K562 (cell line): ENCODE measurements around the gene RECK. TPM values are rescaled to one million over a fixed set of nuclear protein-coding genes. Genes with fewer than 3 reads are reported as not detected.

ENCODE experiments used
- ATAC-seq: fragments of 200-7000 bp; cut with Tn5 transposase; 3 replicates; pipeline ENCODE4 v1.9.1; 2020; ENCODE audit warnings: moderate library complexity
- BruUV-seq: library from RNA; stranded (reverse); fragments of 400-500 nt; replicated peaks from 2 replicates; lab custom pipeline; 2021; lab: Mats Ljungman, UMichigan
- CTCF ChIA-PET: fragments of 300-600 bp; formaldehyde crosslinking; extraction: SDS; loops from one replicate; lab custom pipeline; 2021; ENCODE audit warnings: low intra/inter-chr PET ratio; lab: Yijun Ruan, JAX
- POLR2A ChIA-PET: fragments of 300-600, 350-650 bp; sonication (Branson Sonifier 250); formaldehyde crosslinking; extraction: SDS; loops from one replicate; lab custom pipeline; 2021; ENCODE audit warnings: antibody characterized with exemption, inconsistent platforms; lab: Yijun Ruan, JAX
- DNase-seq, 4 experiments: peaks; one replicate each; pipeline versions ENCODE4 v3.0.0 to v3.0.0-alpha.2; 2011 to 2018; ENCODE audit warnings: low spot score in 3 of 4, mixed read lengths in 3 of 4; ENCODE audit errors: extremely low read depth in 1 of 4
- FAIRE-seq: peaks from 2 replicates; lab custom pipeline; 2011; peaks lifted over from hg19 to GRCh38; lab: Jason Lieb, UNC
- H2AFZ ChIP-seq: 2 replicates; pipeline ENCODE4 v1.6.0; 2011; ENCODE audit warnings: low read depth, low read length, control low read depth, inconsistent platforms
- H3K27ac ChIP-seq: fragments of 200-600 bp; 3 replicates; pipeline ENCODE4 v1.8.0; 2011; ENCODE audit warnings: low read depth, mild to moderate bottlenecking, control low read depth, inconsistent platforms, low read length, moderate library complexity, mixed read lengths; ENCODE audit errors: extremely low read depth
- H3K27me3 ChIP-seq, 2 experiments: fragments of 300-600 bp in 1 of 2; 2 replicates in 1 of 2; 3 replicates in 1 of 2; pipeline versions ENCODE4 v1.6.0 to v1.8.0; 2011; ENCODE audit warnings: inconsistent platforms in 2 of 2, low read length in 2 of 2, mild to moderate bottlenecking in 1 of 2, mixed read lengths in 1 of 2, moderate library complexity in 1 of 2; ENCODE audit not compliant: control insufficient read depth in 2 of 2, insufficient read depth in 2 of 2
- H3K36me3 ChIP-seq: fragments of 300-600 bp; 3 replicates; pipeline ENCODE4 v1.8.0; 2011; ENCODE audit warnings: mild to moderate bottlenecking, low read length, inconsistent platforms; ENCODE audit not compliant: control insufficient read depth, insufficient read depth
- H3K4me1 ChIP-seq, 2 experiments: fragments of 200-600 bp in 1 of 2; replicated peaks in 1 of 2; 2 replicates in 1 of 2; 3 replicates in 1 of 2; pipeline versions ENCODE4 v1.5.1 to v1.8.0; 2011; ENCODE audit warnings: inconsistent platforms in 2 of 2, low read length in 2 of 2, mild to moderate bottlenecking in 1 of 2, mixed read lengths in 1 of 2, moderate library complexity in 1 of 2; ENCODE audit not compliant: control insufficient read depth in 2 of 2, insufficient read depth in 2 of 2
- H3K4me2 ChIP-seq: 2 replicates; pipeline ENCODE4 v1.6.1; 2011; ENCODE audit warnings: low read length, control low read depth, inconsistent platforms, mixed read lengths; ENCODE audit not compliant: insufficient read depth
- H3K4me3 ChIP-seq: fragments of 200-600 bp; sonication (generic), shearing (Covaris generic); 2 replicates; pipeline ENCODE4 v1.5.1; 2016; ENCODE audit warnings: control low read depth, inconsistent platforms
- H3K79me2 ChIP-seq: fragments of 200-600 bp; 3 replicates; pipeline ENCODE4 v1.8.0; 2011; ENCODE audit warnings: low read length, inconsistent platforms; ENCODE audit not compliant: control insufficient read depth, insufficient read depth
- H3K9ac ChIP-seq, 2 experiments: 2 replicates each; pipeline versions ENCODE4 v1.6.0 to v1.6.1; 2011; ENCODE audit warnings: low read depth in 2 of 2, low read length in 2 of 2, control low read depth in 1 of 2, inconsistent platforms in 1 of 2, mild to moderate bottlenecking in 1 of 2, mixed read lengths in 1 of 2; ENCODE audit not compliant: insufficient read depth in 1 of 2
- H3K9me1 ChIP-seq: one replicate; pipeline ENCODE4 v1.6.0; 2011; ENCODE audit warnings: inconsistent platforms, mild to moderate bottlenecking, low read length, moderate library complexity; ENCODE audit not compliant: control insufficient read depth, insufficient read depth
- H3K9me3 ChIP-seq: replicated peaks from 2 replicates; pipeline ENCODE4 v1.5.1; 2011; ENCODE audit warnings: low read depth, low read length, inconsistent platforms; ENCODE audit not compliant: control insufficient read depth, insufficient read depth
- H4K20me1 ChIP-seq: replicated peaks from 2 replicates; pipeline ENCODE4 v1.6.1; 2011; ENCODE audit warnings: low read length, inconsistent platforms, mixed read lengths; ENCODE audit not compliant: control insufficient read depth, insufficient read depth
- ARID2 ChIP-seq: fragments of 450-650 bp; IDR thresholded peaks from 2 replicates; pipeline ENCODE4 v1.6.1; 2017; ENCODE audit warnings: antibody characterized with exemption, mild to moderate bottlenecking
- ATF3 ChIP-seq, 2 experiments: fragments of 450-650 bp in 1 of 2; sonication (generic) in 1 of 2; formaldehyde crosslinking in 1 of 2; IDR thresholded peaks in 1 of 2; conservative IDR thresholded peaks in 1 of 2; 2 replicates each; pipeline versions ENCODE4 v1.6.1 to v1.8.1; 2016 to 2023; ENCODE audit warnings: mild to moderate bottlenecking in 2 of 2, moderate library complexity in 2 of 2, inconsistent platforms in 1 of 2, missing genetic modification reagents in 1 of 2
- BCLAF1 ChIP-seq, 2 experiments: fragments of 450-650 bp in 1 of 2; IDR thresholded peaks; 2 replicates each; pipeline ENCODE4 v1.6.1; 2011 to 2017; ENCODE audit warnings: low read depth in 2 of 2, antibody characterized with exemption in 1 of 2, borderline replicate concordance in 1 of 2, low read length in 1 of 2, mild to moderate bottlenecking in 1 of 2, mixed read lengths in 1 of 2; ENCODE audit not compliant: control insufficient read depth in 1 of 2
- DNMT1 ChIP-seq: fragments of 450-650 bp; IDR thresholded peaks from 2 replicates; pipeline ENCODE4 v1.6.1; 2016; ENCODE audit warnings: antibody characterized with exemption, mild to moderate bottlenecking
- DPF2 ChIP-seq: fragments of 450-650 bp; IDR thresholded peaks from 2 replicates; pipeline ENCODE4 v1.6.1; 2016
- GABPB1 ChIP-seq: sonication (generic); formaldehyde crosslinking; IDR thresholded peaks from 2 replicates; pipeline ENCODE4 v1.8.0; 2022; ENCODE audit warnings: mild to moderate bottlenecking, missing genetic modification reagents
- HDAC2 ChIP-seq: fragments of 450-650 bp; IDR thresholded peaks from 2 replicates; pipeline ENCODE4 v1.6.1; 2016; ENCODE audit warnings: mild to moderate bottlenecking
- MAZ ChIP-seq, 2 experiments: fragments of 450-650 bp in 1 of 2; sonication (generic) in 1 of 2; formaldehyde crosslinking; IDR thresholded peaks in 1 of 2; conservative IDR thresholded peaks in 1 of 2; 2 replicates each; pipeline versions ENCODE4 v1.4.0 to v1.5.0; 2020; ENCODE audit warnings: mild to moderate bottlenecking in 1 of 2, missing genetic modification reagents in 1 of 2
- NCOA2 ChIP-seq, 2 experiments: fragments of 450-650 bp; IDR thresholded peaks; 2 replicates each; pipeline ENCODE4 v1.6.1; 2018; ENCODE audit warnings: mild to moderate bottlenecking in 2 of 2, moderate library complexity in 1 of 2; ENCODE audit not compliant: partially characterized antibody in 2 of 2
- RBM22 ChIP-seq: fragments of 200-400 bp; formaldehyde crosslinking; IDR thresholded peaks from 2 replicates; pipeline ENCODE4 v1.6.1; 2018; ENCODE audit warnings: low read length, low read depth; ENCODE audit not compliant: poor library complexity, severe bottlenecking
- SNIP1 ChIP-seq: fragments of 450-650 bp; IDR thresholded peaks from 2 replicates; pipeline ENCODE4 v1.7.1; 2017; ENCODE audit warnings: low read depth, mild to moderate bottlenecking
- TEAD4 ChIP-seq, 2 experiments: sonication (generic) in 1 of 2; formaldehyde crosslinking in 1 of 2; IDR thresholded peaks; 2 replicates each; pipeline versions ENCODE4 v1.6.1 to v1.8.0; 2012 to 2022; ENCODE audit warnings: borderline replicate concordance in 1 of 2, inconsistent platforms in 1 of 2, low read length in 1 of 2, mild to moderate bottlenecking in 1 of 2, missing genetic modification reagents in 1 of 2
- TRIM28 ChIP-seq: fragments of 450-650 bp; IDR thresholded peaks from 2 replicates; pipeline ENCODE4 v1.6.1; 2017
- USF1 ChIP-seq: sonication (generic); formaldehyde crosslinking; IDR thresholded peaks from 2 replicates; pipeline ENCODE4 v1.9.0; 2022; ENCODE audit warnings: mild to moderate bottlenecking, missing genetic modification reagents
- ZNF408 ChIP-seq: fragments of 250-450 bp; sonication (Bioruptor Pico); IDR thresholded peaks from 2 replicates; pipeline ENCODE4 v1.4.0; 2020; ENCODE audit warnings: low read depth, mild to moderate bottlenecking, moderate library complexity
- WGBS: fragments of 100-300 bp; shearing (Covaris generic); methylation state at CpG from one replicate; pipeline ENCODE4 v1.1.6; 2016; ENCODE audit warnings: low coverage, mixed read lengths; ENCODE audit not compliant: insufficient coverage; ENCODE audit errors: missing lambda C conversion rate; 5-methylcytosine and 5-hydroxymethylcytosine counted together
- in situ Hi-C: fragments of 300-500 bp; cut with MboI; formaldehyde crosslinking; loops from 4 replicates; pipeline ENCODE4 v1.15.0; 2018; ENCODE audit warnings: inconsistent platforms, mixed read lengths
- intact Hi-C: fragments of 100-400 bp; cut with micrococcal nuclease; formaldehyde crosslinking; loops from 2 replicates; pipeline ENCODE4 v1.14.2; 2022
- polyA plus RNA-seq, 8 experiments: library from polyadenylated mRNA; depleted of rRNA in 4 of 8; stranded (reverse) in 5 of 8; unstranded in 3 of 8; fragments of >200 nt; fragmentation: Nextera tagmentation in 2 of 8; fragmentation: Illumina TruSeq in 1 of 8; extraction: Ambion mirVana in 2 of 8; extraction: Trizol in 1 of 8; gene quantifications; 2 replicates each; pipeline versions ENCODE4 v1.2.1 to v1.2.3, GENCODE V29; 2011 to 2014; ENCODE audit warnings: inconsistent platforms in 1 of 8, missing spikeins in 1 of 8
- total RNA-seq, 7 experiments: library from RNA; depleted of rRNA in 6 of 7; stranded (reverse); fragments of >200 nt in 6 of 7; fragmentation: Illumina TruSeq in 2 of 7; extraction: Trizol in 2 of 7; gene quantifications; 2 replicates each; pipeline versions ENCODE4 v1.2.1 to v1.2.3, GENCODE V29; 2011 to 2021; ENCODE audit warnings: low replicate concordance in 1 of 7

RECK gene
- total and polyA plus RNA-seq, 9 of the 15 experiments (the other 6 are each of a cell fraction or from before 2014, with no cell fraction given), result 0.04 to 0.36 (median 0.16) TPM

DNA sequence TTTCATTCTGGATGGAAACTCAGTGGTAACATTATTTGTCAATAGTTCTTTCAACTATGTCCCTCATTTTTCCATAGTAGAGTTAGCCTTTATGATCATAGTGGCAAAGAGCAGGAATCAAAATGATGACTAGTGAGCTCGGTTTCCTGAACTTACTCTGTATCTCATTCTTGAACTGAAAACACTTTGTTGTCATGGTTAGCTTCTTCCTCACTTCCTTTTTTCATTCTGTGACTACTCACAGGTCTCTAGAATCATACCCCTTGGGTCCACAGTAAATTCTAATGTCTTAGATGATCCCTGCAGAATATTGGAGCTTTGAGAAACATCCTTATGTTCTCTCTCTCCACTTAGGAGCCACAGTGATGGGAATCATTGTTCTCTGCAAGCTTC lies 29.4 kb upstream of the RECK start:
- in situ Hi-C loops (no loop called here), intact Hi-C loops (loop anchor here (5.0 kb wide), 1 partner anchor 50 kb away; the partner anchor contains the start of gene OR2S2)
- no peaks in the 10 kb centered on the region for H3K36me3 ChIP-seq
- no peak overlapping the region for H3K27ac ChIP-seq
- 0 out of 2 replicates have a peak, but pooled peaks cover 2% of the 10 kb centered on the region for H3K9me3 ChIP-seq
- H3K4me2 ChIP-seq, result no peak overlapping the region
- no TSS peak for BruUV-seq
- no peaks in the 10 kb centered on the region for H4K20me1 ChIP-seq
- no peak overlapping the region for H2AFZ ChIP-seq
- H3K4me1 ChIP-seq, result peaks cover 0 to 6% of the 10 kb centered on the region in 2 experiments; a peak in 3 of 5 replicates
- H3K9ac ChIP-seq, result no peak overlapping the region
- H3K9me1 ChIP-seq, result no peaks in the 10 kb centered on the region
- H3K79me2 ChIP-seq, result no peaks in the 10 kb centered on the region
- ATAC-seq (no peak), DNase-seq (no peak), FAIRE-seq (no peak)
- ChIA-PET CTCF (interaction anchor here (2.8 kb wide), 1 partner anchor 104 kb away, joined by 15 read pairs; no protein-coding TSS in a partner anchor), POLR2A (no interaction called here)
- H3K27me3 ChIP-seq, result peaks cover 0 to 7% of the 10 kb centered on the region in 2 experiments; a peak in 1 of 5 replicates
- WGBS, result 0% methylated on average over 1 of the region's 1 CpG
- no peak overlapping the region for H3K4me3 ChIP-seq
- TF ChIP-seq DPF2, result no peak
- no peak for TF ChIP-seq RBM22
- TF ChIP-seq USF1 (CRISPR knock-in tag), result no peak
- no peak for TF ChIP-seq ZNF408
- no peak for TF ChIP-seq ARID2
- TF ChIP-seq SNIP1, result no peak
- TF ChIP-seq DNMT1, result no peak
- no peak for TF ChIP-seq GABPB1
- TF ChIP-seq ATF3 (IDR thresholded peaks at IDR 0.05), result no peak
- no peak for TF ChIP-seq ATF3 (CRISPR knock-in tag; conservative IDR thresholded peaks at IDR 0.05)
- no peak for TF ChIP-seq TRIM28
- TF ChIP-seq MAZ (CRISPR knock-in tag; conservative IDR thresholded peaks at IDR 0.05 in 1 of 2, IDR thresholded peaks at IDR 0.05 in 1 of 2), result no peak
- no peak for TF ChIP-seq TEAD4 (IDR thresholded peaks at IDR 0.05; ENCODE audit: low read length)
- TF ChIP-seq TEAD4 (CRISPR knock-in tag; IDR thresholded peaks at IDR 0.05; ENCODE audit: borderline replicate concordance), result no peak
- TF ChIP-seq NCOA2 (IDR thresholded peaks at IDR 0.05; ENCODE audit: partially characterized antibody in 2 of 2), result no peak
- no peak for TF ChIP-seq BCLAF1 (IDR thresholded peaks at IDR 0.05; ENCODE audit: borderline replicate concordance in 1 of 2, control insufficient read depth in 1 of 2, low read depth in 2 of 2, low read length in 1 of 2)
- TF ChIP-seq HDAC2, result no peak
